T-helper 2 cell (primary cell): ENCODE data around the gene SIRT5.
A peak's percentile ranks its signal among the peaks of the same experiment; 100 is the strongest.

Source experiments
- DNase-seq, 5 experiments: peaks; one replicate each; pipeline versions ENCODE4 v3.0.0 to v3.0.0-alpha.2; 2012 to 2022

Gene SIRT5

GRCh38 chr6:13638014-13638413 lies 63.6 kb downstream of the SIRT5 start:
- DNase-seq = no peak

- DNase-seq = no peak
These were observed 64.2 kb downstream of the SIRT5 start for GRCh38 chr6:13638626-13639025.

- no peak for DNase-seq
These were observed 66.9 kb downstream of the SIRT5 start for GRCh38 chr6:13641315-13641714.

- peak in 1 of 5 experiments; percentile 6 for DNase-seq
These were observed 68.7 kb downstream of the SIRT5 start for GRCh38 chr6:13643125-13643524.

GRCh38 chr6:13648850-13649249 lies 74.4 kb downstream of the SIRT5 start:
- no peak for DNase-seq

GRCh38 chr6:13649393-13649792 lies 75.0 kb downstream of the SIRT5 start:
- no peak for DNase-seq

- no peak for DNase-seq
These were observed 78.9 kb downstream of the SIRT5 start for GRCh38 chr6:13653296-13653695.

GRCh38 chr6:13654496-13654895 lies 80.1 kb downstream of the SIRT5 start:
- DNase-seq = no peak

- no peak for DNase-seq
These were observed 81.3 kb downstream of the SIRT5 start for GRCh38 chr6:13655700-13656099.

GRCh38 chr6:13660273-13660672 lies 85.9 kb downstream of the SIRT5 start:
- no peak for DNase-seq

- no peak for DNase-seq
These were observed 86.5 kb downstream of the SIRT5 start for GRCh38 chr6:13660893-13661292.

GRCh38 chr6:13661647-13662046 lies 87.2 kb downstream of the SIRT5 start:
- no peak for DNase-seq

GRCh38 chr6:13662651-13663334 lies 88.4 kb downstream of the SIRT5 start:
- DNase-seq = no peak

GRCh38 chr6:13663986-13664385 lies 89.6 kb downstream of the SIRT5 start:
- no peak for DNase-seq
